GM18868 (cell line): ENCODE measurements around the gene NME9.
"Not testable (repeated sequence)": the region's sequence is repeated elsewhere in the genome, so short reads cannot be mapped to it uniquely, and the experiment has no call there.

ENCODE experiments used
- ATAC-seq: cut with Tn5 transposase; IDR thresholded peaks from one replicate; pipeline ENCODE4 v1.9.1; 2021; ENCODE audit warnings: mild to moderate bottlenecking, moderate library complexity; ENCODE audit not compliant: unreplicated experiment

The NME9 gene

GRCh38 chr3:138329127-138329983 lies at the start of gene NME9:
Gene NME9 (minus strand): TSS chr3:138329851. CDS start chr3:138329335, 516 bp downstream.
- peak; percentile 75 for ATAC-seq

DNA sequence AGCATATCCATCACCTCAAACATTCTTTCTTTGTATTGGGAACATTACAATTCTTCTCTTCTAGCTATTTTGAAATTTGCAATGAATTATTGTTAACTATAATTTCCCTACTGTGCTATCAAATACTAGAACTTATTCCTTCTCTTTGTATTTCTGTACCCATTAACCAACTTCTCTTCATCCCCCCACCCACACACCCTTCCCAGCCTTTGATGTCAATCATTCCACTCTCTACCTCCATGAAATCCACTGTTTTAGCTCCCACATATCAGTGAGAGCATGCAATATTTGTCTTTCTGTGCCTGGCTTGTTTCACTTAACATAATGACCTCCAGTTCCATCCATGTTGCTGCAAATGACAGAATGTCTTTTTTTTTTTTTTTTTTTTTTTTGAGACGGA lies 49.3 kb upstream of the NME9 start:
- no peak for ATAC-seq

DNA sequence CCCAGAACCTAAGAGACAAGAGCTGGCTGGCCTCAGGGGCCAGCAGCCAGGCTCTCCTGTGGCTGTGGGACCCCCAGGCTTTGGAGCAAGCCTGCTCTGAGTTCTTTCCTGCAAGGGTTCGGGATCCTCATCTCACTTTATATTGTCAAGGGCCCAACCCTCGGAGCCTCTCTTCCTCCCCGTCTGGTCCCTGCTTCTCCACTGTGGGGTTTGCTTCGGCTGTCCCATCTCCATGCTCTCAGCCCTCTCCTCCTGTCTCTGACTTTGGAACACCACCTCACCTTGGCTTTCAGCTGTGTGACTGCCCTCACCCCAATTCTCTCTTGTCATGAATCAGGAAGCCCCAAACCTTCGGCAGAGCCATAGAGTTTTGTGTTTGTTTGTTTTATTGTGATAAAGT lies 48.7 kb upstream of the NME9 start:
- no peak for ATAC-seq

DNA sequence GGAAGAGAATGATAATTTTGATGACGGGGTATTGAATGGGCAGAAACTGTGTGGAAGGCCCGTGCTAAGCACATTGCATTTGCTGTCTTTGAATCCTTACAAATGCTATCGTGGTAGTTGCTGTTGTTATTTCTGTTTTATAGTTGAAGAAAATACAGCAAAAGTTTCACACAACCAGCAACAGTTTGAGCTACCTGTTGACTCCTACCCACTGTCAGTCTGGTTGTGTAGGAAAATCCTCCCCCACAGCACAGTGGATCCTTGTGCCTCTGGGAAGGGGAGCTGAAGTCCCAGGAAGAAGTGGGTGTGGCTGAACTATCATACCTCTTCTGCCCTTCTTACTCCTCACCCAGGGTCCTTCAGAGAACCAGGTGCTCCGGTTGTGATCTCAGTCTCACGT lies 48.2 kb upstream of the NME9 start:
- no peak for ATAC-seq

GRCh38 chr3:138377212-138377611 lies 47.6 kb upstream of the NME9 start:
- not testable (repeated sequence) for ATAC-seq

GRCh38 chr3:138376663-138377062 lies 47.0 kb upstream of the NME9 start:
- ATAC-seq = no peak

DNA sequence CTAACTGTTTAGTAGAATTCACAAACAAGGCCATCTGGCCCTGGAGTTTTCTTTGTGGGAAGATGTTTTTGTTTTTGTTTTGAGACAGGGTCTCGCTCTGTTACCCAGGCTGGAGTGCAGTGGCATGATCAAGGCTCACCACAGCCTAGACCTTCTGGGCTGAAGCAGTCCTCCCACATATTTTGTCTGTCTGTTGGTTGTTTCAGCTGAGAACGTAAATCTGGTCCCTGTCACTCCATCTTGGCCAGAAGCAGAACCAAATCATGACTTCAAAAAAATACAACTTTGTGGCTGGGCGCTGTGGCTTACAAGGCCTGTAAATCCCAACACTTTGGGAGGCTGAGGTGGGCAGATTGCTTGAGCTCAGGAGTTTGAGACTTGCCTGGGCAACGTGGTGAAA lies 45.8 kb upstream of the NME9 start:
- ATAC-seq = no peak

DNA sequence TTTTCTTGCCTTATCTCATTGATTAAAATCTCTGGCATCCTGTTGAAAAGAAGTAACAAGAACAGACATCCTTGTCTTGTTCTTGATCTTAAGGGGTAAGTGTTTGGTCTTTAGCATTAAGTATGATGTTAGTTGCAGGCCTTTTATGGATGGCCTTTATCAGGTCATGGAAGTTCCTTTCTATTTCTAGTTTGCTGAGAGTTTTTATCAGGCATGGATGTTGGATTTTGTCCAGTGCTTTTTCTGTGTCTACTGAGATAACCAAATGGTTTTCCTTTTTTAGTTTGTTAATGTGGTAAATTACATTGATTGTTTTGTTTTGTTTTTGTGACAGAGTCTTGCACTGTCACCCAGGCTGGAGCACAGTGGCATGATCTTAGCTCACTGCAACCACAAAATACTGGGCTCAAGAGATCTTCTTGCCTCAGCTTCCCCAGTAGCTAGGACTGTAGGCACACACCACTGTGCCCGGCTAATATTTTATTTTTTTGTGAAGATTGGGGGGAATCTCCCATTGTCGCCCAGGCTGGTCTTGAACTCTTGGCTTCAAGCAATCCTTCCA lies 45.0 kb upstream of the NME9 start:
- no peak for ATAC-seq

DNA sequence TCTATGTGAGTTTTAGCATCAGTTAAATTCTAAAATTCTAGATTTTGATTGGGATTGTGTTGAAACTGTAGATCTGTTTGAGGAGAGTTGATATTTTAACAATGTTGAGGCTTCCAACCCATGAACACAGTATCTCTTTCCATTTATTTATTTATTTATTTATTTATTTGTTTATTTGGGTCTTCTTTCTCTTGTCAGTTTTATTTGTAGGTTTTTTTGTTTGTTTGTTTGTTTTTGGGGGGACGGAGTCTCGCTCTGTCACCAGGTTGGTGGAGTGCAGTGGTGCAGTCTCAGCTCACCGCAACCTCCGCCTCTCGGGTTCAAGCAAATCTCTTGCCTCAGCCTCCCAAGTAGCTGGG lies 44.1 kb upstream of the NME9 start:
- no peak for ATAC-seq

GRCh38 chr3:138373087-138373735 lies 43.6 kb upstream of the NME9 start:
- no peak for ATAC-seq

DNA sequence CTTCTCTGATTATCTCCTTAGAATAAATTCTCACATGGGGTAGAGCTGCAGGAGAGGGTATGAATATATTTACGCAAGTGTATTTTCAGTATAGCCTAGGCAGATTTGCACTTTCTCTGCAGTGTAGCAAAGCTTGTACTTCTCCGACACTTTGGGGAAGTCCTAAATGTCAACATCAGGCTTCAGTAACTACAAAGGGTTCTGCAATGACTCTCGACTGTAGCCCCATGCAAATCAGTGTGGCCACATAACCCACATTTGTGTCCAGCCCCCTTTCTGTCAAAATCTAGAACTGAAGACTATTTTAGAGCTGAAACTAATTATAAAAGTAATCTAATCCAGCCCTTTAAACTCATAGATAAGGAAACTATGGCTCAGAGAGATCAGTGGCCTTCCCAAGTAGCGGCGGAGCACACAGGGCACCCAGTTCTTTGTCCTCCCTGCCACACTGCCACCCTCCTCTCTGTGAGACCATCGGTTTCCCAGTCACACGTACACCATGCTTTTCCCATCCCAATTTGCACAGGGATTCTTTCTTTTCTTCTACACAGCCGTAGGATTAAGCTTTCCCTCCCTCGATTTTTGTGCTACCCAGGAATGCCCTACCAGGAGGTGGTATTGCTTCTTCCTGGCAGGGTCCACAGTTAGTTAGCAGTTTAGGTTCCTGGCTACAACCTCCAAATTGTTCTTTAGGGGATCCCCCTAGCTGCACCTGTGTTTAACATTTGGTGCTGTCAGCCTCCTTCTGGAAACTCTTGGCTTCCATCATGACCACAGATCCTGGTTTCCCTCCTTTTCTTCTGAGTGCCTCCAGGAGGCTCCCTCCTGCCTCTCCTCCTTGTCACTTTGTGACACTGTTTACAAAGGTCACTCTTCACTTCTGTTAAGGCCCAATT lies 41.7 kb upstream of the NME9 start:
- ATAC-seq = peak; percentile 100

GRCh38 chr3:138370321-138370720 lies 40.7 kb upstream of the NME9 start:
- ATAC-seq = no peak

- no peak for ATAC-seq
Observed at GRCh38 chr3:138369151-138369900, 39.7 kb upstream of the NME9 start.

DNA sequence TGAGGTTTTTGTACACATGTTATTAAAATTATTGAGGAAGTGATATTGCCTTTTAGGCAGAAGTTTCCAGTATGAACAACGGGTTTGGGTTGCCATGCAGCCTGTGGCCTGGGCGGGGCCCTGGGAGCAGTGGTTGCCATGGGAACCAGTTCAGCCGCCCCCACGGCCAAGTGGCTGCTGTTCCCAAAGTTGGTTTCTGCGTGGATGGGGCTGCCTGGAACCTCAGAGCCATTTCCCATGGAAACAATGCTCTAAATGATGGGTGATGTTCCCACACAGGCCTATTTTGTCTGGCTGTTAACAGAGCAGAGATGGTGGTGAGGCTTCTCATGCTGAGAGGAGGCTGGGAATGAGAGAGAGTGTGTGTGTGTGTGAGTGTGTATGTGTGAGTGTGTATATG lies 38.3 kb upstream of the NME9 start:
- no peak for ATAC-seq

GRCh38 chr3:138367326-138367850 lies 37.7 kb upstream of the NME9 start:
- ATAC-seq = no peak

DNA sequence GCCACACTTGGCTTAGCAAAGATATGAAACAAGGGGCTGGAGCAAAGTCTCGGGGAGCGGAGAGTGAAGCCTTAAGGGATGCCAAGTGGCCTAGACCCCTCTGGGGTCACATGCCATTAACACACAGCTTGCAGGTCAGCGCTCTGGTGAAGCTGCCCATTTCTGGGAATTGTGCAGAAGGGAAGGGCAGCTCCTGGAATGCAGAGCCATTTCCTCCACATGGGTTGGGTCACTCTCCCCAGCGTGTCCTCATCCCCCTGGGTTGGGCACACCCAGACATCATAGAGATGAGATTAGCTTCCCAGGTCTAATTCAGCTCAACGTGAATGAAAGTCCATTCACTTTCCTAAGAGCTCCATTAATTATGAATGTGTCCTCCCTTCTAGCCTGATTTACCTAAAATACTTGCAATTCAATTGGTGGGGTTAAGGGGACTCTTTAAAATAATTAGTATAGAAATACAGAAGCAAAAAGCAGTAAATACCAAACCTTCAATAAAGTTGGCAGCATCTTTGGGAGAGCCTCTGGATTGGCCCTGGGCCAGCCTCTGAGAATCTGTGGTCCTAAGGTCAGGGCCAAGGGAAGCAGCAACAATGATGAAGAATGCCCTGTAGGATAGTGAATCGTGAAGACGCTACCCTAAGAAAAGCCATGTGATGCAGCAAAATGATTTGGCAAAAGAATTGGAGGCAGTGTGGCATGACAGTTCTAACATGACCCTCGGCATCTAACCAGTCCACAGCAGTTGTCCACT lies 36.5 kb upstream of the NME9 start:
- no peak for ATAC-seq

GRCh38 chr3:138365253-138365555 lies 35.6 kb upstream of the NME9 start:
- no peak for ATAC-seq

GRCh38 chr3:138364356-138365252 lies 35.0 kb upstream of the NME9 start:
- ATAC-seq = no peak

DNA sequence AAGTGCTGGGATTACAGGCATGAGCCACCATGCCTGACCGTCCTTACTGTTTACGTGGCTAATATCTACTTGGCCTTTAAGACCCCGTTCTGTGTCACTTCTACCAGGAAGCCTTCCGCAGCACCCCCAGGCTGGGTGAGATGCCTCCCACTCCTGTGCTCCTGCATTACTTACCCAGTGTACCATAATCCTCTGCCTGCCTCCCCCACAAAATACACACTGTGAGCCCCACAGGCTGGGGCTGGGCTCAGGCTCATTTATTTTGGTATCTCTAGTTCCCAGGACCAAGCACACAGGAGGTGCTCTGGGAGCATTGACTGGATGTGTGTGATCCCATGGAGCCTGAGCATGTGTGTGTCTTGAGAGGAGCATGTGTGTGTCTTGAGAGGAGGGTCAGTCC lies 33.7 kb upstream of the NME9 start:
- ATAC-seq = no peak
